Adipose tissue (tissue), 3 donors: ENCODE results near the gene WSB2. TPM values are rescaled to one million over a fixed set of nuclear protein-coding genes. Genes with fewer than 3 reads are reported as not detected.
"Not testable (repeated sequence)": the region's sequence is repeated elsewhere in the genome, so short reads cannot be mapped to it uniquely, and the experiment has no call there.

Source experiments
- H3K27ac ChIP-seq: one replicate; pipeline ENCODE4 v1.5.1; 2013; ENCODE audit warnings: low read depth, low read length
- WGBS, 3 donors: extraction: QIAGEN DNeasy Blood & Tissue Kit; methylation state at CpG; one replicate each; pipeline ENCODE4 v1.1.7; 2013; 5-methylcytosine and 5-hydroxymethylcytosine counted together
- polyA plus RNA-seq, 3 donors: library from polyadenylated mRNA; stranded (reverse); fragments of 200-250 nt; gene quantifications; one replicate each; pipeline ENCODE4 v1.2.3, GENCODE V29; 2013
- donor health status: healthy with polysubstance abuse.
- donor health status: Bipolar disorder and iron deficiency.
- donor health status: healthy.

Gene WSB2
- polyA plus RNA-seq, result 10 to 100 TPM; 21.1 to 55.7 (median 40.3) TPM

DNA sequence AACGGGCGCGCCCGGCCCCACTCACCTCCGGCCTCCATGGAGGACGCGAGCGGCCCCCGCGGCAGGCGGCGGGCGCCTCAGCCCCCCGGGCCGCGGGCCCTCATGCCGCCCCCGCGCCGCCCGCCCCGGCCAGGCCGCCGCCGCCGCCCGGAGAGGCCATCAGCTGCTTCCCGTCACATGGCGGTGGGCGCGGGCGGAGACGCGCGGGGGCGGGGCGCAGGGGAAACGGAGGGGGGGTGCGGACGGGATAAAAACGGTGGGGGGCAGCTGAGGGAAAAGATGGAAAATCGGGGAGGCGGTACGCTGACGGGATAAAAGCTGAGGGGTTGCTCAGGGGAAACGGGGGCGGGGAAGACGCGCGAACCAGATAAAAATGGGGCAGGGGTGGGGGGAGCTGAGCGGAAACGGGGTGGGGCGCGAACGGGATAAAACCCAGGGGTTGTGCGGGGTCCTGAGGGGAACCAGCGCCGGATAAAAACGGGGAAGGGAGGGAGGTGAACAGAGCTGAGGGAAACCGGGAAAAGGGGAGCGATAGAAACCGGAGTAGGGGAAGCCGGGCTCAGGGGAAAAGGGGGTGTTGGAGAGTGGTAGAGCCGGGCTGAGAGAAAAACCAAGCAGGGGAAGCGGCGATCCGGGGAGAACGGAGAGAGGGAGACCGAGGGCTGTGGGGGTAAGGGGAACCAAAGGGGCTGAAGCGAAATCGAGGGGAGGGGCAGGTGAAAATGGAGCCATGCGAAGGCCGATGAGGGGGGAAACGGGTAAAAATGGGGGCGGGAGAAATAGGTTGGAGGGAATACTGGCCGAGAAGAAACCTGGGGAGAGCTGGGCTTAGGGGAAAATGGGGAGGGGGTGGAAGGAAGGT lies at the start of gene WSB2:
WSB2 (minus strand) TSS at position 169 of the 862 bp plus-strand sequence; CDS start at position 38, 131 bp downstream.
- peak within 1 kb of the TSS; percentile 84 for H3K27ac ChIP-seq
- 1% methylated on average over 57 to 73 of the region's 76 CpGs for WGBS, 3 donors

DNA sequence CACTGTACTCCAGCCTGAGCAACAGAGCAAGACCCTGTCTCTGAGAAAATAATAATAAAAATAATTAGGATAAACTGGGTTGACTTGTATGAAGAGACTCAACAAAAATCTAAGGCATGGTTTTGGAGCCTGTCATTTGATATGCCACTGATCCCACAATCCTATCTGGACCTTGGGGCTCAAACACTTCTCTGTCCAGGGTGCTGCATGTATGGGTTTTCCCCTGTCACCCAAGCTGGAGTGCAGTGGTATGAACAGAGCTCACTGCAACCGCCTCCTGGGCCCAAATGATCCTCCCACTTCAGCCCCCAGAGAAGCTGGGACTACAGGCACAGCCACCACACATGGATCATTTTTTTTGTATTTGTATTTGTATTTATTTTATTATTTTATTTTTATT lies 48.1 kb upstream of the WSB2 start:
- WGBS, 3 donors, result 85 to 86% (median 85%) methylated on average over 1 of the region's 1 CpG
- no peak overlapping the region for H3K27ac ChIP-seq

DNA sequence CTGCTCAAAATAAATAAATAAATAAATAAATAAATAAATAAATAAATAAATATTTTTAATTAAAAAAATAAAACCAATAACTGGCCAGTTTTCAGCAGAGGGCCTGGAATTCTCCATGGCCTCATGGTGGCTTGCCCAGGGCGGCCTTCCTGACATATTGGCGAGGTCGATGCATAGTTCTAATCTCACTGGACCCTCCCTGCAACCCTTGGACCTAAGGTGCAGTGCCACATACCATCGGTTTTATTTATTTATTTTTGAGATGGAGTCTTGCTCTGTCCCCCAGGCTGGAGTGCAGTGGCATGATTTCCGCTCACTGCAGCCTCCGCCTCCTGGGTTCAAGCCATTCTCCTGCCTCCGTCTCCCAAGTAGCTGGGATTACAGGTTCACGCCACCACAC lies 46.7 kb upstream of the WSB2 start:
- WGBS, 3 donors, result 89 to 97% (median 94%) methylated on average over 8 of the region's 8 CpGs

DNA sequence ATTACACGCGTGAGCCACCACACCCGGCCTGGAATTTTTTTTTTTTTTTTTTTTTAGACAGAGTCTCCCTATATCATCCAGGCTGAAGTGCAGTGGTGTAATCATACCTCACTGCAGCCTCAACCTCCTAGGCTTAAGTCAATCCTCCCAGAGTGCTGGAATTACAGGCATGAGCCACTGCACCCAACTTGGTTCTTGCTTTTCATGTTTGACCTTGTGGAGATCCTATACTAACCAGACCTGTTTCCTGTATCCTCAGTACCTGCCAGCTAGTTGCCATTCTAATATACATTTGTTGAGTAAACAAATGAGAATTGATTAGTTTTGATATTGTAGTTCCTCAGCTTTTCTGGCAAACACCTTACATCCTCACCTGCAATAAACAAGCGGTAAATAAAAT lies 46.0 kb upstream of the WSB2 start:
- 39 to 86% (median 66%) methylated on average over 4 of the region's 4 CpGs for WGBS, 3 donors
- no peak overlapping the region for H3K27ac ChIP-seq

More for the DNA sequence above, 46.7 kb upstream of the WSB2 start:
- H3K27ac ChIP-seq, result no peak overlapping the region

DNA sequence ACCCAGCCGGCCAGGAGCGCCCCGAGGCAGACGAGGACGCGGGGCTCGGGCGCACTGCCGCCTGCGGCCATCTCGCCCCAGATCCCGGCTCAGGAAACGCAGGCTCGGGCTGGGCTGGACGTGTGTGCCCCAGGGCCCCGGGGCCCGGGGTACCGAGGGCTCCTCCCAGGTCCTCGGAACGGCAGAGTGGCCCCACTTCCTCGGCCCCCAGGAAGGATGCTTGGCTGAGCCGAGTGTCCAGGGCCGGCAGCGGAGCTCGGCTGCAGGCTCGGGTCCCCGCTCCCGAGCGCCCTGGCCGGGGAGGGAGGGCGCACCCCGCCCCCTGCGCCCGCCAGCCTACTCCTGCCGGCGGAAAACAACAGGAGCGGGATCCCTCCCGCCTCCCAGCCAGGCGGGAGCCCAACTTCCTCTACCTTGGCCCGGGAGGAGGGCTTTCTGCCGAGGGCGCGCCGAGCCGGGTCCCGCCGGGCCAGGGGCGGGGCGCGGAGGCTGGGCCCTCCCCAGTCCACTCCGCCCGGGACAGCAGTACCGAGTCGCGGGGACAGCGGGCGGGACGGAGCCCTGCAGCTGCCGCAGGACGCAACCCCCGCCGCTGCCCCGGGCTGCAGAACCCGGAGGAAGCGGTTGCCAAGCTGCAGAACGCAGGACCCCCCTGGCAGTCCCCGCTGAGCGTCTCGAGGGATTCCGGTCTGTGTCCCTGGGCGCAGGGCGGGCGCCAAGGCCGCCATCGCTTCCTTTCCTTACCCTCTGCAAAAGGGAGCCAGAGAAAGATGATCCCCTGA lies 42.8 kb upstream of the WSB2 start, which contains the start of gene VSIG10:
VSIG10 (minus strand) TSS at position 411 of the 782 bp plus-strand sequence; CDS start at position 71, 340 bp downstream.
- H3K27ac ChIP-seq, result no peak within 1 kb of the TSS
- WGBS, 3 donors, result 1% methylated on average over 67 to 75 of the region's 75 CpGs

DNA sequence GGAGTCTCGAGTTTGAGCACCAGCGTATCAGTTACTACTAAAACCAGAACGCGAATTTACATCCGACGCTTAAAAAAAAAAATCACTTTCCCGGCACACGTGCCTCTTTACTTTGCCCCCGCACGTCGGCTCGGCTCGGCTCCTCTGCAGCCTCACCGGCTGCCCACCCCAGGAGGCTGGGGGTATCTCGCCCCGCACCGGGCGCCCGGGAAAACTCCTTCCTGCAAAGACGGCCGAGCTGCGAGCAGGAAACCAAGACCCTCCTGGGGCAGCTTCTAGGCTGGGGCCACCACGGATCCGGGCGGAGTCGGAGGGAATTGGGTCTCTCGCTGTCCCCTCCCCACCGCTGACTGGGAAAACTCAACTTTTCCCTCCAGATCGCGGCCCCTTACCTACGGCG lies 42.2 kb upstream of the WSB2 start:
- WGBS, 3 donors, result 0 to 1% (median 0%) methylated on average over 30 to 32 of the region's 32 CpGs
- H3K27ac ChIP-seq, result no peak overlapping the region

DNA sequence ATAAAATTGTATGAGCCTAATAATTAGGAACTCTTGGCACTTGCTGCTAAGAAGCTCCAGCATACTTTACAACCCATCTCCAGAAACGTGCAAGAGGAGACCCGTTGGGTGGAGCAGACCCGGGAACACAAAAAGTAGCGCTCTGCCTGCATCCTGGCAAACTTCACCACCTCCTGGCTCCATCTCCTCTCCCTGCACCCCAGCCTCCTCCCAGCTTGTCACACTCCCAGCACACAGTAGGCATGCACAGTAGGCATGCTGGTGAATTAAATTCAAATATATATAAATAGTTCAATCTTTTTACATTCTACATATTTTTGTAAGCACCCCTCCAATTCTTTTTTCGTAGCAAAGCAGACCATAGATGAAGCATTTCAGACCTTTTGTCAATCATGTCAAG lies 41.6 kb upstream of the WSB2 start:
- H3K27ac ChIP-seq, result no peak overlapping the region
- WGBS, 3 donors, result 34 to 44% (median 38%) methylated on average over 5 of the region's 5 CpGs

DNA sequence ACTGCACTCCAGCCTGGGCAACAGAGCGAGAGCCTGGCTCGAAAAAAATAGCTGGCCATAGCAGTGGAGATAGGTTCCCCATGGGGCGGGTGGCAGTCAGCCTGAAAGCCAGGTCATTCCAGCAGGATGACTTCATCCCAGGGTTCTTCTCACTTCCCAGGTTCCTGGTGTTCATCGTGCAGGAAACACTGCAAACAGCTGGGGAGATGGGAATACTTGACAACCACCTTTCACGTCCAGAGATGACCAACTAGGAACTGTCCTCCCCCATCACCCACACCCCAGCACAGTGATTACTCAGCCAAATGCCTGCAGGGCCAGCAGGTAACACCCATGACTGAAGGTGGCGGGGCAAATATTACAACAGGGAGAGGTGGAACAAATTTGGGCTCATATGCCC lies 41.1 kb upstream of the WSB2 start:
- H3K27ac ChIP-seq, result no peak overlapping the region
- 75 to 88% (median 83%) methylated on average over 6 of the region's 6 CpGs for WGBS, 3 donors

DNA sequence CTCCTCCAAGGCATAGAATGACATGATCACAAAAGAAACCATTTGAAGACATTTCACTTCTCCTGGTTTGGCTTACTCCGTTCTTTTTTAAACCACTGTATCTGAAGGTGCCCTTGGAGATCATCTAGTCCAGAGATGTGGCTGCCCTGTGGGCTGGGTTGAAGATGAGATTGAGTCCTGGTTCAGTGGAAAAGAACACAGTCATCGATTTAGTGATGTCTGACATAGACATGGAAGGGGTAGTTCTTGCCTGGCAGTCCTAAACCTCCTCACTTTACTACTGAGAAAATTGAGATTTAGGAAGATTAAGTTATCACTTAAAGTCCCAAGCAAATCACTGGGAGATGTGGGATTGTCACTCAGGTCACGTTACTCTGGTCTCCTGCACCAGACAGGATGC lies 40.1 kb upstream of the WSB2 start:
- no peak overlapping the region for H3K27ac ChIP-seq
- WGBS, 3 donors, result 92 to 95% (median 94%) methylated on average over 3 of the region's 3 CpGs

DNA sequence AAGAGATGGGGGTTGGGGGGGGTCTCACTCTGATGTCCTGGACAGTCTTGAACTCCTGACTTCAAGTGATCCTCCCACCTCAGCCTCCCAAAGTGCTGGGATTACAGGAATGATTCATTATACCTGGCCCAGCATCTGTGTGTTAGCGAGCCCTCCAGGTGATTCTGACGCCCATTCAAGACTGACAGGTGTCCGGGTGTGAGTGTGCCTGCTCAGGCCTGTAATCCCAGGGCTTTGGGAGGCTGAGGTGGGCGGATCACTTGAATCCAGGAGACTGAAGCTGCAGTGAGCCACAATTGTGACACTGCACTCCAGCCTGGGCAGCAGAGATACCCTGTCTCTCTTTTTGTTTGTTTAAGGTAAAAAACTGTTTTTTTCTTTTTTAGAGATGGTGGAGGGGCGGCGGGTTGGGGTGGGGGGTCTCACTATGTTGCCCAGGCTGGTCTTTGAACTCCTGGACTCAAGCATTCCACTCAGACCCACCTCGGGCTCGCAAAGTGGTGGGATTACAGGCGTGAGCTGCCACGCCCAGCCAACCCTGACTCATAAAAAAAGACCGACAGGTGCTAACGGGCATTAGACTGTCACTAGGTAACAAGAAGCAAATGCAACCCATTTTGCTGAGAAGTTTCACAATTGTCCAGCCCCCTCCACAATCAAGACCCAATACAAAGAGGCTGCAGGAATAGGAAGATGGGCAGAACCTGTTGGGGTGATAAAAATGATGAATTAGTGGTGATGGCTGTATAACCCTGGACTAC lies 38.1 kb upstream of the WSB2 start:
- no peak overlapping the region for H3K27ac ChIP-seq
- 85 to 92% (median 90%) methylated on average over 12 of the region's 12 CpGs for WGBS, 3 donors

DNA sequence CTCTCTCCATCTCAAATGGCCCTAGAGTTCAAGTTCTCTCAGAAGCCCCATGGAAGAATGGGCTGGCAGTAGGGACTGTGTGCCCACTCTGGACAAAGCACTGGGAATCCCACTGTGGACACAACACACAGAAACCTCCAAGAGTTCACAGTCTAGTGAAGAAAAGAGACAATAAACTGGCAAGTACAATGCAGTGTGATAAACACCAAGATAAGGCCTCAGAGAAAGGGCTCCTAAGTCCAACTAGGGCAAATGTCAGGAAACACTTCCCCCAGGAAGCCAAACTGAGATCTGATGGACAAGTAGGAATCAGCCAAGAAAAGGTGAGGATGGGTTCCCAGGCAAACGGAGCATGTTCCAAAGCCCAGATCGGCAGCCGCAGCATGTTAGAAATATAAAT lies 37.4 kb upstream of the WSB2 start:
- H3K27ac ChIP-seq, result no peak overlapping the region
- 86 to 91% (median 90%) methylated on average over 3 of the region's 3 CpGs for WGBS, 3 donors

DNA sequence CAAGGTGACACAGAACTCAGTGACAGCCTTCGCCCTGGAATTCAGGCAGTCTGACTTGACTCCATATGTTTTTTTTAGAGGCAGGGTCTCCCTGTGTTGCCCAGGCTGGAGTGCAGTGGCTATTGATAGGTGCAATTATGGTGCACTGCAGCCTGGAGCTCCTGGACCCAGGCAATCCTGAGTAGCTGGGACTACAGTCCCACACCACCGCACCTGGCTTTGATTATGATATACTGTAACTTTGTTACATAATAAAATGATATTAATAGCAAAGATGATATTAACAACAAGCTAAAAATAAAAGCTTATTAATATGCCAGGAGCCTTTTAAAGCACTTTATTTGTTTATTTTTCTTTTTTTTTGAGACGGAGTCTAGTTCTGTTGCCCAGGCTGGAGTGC lies 33.1 kb upstream of the WSB2 start:
- H3K27ac ChIP-seq, result no peak overlapping the region
- WGBS, 3 donors, result 91 to 96% (median 95%) methylated on average over 3 of the region's 3 CpGs

DNA sequence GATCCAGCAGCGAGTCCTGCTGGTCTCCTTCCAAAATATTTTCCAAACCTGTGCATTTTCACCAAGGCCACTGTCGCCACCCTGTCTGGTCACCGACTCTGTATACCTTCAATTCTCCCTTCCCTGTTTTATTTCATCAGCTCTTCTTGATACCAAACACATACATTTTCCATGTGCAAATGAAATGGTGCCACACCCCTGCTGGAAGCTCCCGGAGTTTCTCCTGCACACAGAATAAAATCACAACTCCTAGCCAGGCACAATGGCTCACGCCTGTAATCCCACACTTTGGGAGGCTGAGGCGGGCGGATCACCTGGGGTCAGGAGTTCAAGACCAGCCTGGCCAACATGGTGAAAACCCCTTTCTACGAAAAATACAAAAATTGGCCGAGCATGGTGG lies 28.8 kb upstream of the WSB2 start:
- H3K27ac ChIP-seq, result no peak overlapping the region
- WGBS, 3 donors, result 89 to 95% (median 95%) methylated on average over 9 of the region's 9 CpGs

DNA sequence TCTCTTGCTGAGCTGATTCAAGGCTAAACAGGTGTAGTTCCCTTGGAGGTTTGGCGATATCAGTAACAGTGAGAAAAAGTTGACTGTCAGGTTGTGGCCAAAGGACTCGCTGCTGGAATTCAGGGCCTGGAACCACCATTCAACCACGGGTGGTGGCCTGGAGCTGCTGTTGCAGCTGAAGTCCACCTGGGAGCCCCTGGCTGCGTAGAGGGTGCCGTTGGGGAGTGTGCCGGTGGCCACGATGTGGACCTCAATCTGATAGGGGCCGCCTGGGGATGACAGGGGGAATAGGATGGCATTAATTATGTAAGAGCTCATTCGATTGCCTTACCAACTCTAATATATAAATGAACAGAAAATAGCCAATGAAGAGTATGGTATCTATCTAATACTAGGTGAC lies 21.2 kb upstream of the WSB2 start:
- WGBS, 3 donors, result 86 to 96% (median 89%) methylated on average over 9 of the region's 9 CpGs
- H3K27ac ChIP-seq, result no peak overlapping the region

DNA sequence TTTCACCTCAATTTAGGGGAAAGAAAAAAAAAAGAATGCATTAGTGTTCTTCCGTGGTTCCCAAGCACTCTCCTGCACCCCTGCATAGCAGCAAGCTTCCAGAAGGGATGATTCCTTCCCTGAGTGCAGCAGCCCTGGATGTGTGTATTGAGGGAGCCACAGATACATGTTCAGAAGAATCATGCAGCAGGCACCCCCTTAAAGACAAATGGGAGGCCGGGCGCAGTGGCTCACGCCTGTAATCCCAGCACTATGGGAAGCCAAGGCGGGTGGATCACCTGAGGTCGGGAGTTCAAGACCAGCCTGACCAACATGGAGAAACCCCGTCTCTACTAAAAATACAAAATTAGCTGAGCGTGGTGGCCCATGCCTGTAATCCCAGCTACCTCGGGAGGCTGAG lies 20.5 kb upstream of the WSB2 start:
- not testable (repeated sequence) for H3K27ac ChIP-seq
- 93 to 98% (median 94%) methylated on average over 9 of the region's 9 CpGs for WGBS, 3 donors

DNA sequence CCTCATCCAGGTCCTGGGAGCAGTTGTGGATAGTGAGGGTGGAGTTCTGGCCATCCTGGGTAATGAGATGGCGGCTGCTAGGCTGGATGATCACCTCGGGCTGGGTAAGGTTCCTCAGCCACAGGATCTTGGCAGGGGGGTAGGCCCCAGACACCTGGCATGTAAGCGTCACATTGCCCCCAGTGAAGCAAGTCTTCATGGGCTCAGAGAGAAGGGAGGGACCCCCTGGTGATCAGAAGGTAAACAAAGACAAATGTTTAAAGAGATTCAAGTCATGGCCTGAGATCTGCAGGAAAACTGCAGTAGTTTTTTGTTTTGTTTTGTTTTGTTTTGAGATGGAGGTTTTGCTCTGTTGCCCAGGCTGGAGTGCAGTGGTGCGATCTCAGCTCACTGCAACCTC lies 12.8 kb upstream of the WSB2 start:
- WGBS, 3 donors, result 89 to 96% (median 92%) methylated on average over 4 of the region's 4 CpGs
- no peak overlapping the region for H3K27ac ChIP-seq

DNA sequence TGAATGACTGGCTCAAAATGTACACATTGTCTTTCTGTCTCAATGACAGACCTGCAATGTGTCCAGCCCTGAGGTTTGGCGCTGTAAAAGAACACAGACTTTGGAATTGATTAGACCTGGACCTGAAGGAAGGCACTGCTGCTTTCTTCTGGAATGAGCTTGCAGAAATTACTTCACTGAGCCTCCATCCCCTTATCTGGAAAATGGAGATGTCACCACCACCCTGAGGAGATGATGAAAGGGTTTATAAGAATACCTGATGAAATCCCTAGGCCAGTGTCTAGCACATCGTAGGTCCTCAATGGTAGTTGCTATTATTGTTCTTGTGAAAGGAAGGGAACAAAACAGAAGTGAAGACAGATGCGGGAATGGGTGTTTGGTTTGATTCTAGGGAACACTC lies 9.7 kb upstream of the WSB2 start:
- no peak overlapping the region for H3K27ac ChIP-seq
- WGBS, 3 donors, result 73 to 95% (median 90%) methylated on average over 3 of the region's 3 CpGs

DNA sequence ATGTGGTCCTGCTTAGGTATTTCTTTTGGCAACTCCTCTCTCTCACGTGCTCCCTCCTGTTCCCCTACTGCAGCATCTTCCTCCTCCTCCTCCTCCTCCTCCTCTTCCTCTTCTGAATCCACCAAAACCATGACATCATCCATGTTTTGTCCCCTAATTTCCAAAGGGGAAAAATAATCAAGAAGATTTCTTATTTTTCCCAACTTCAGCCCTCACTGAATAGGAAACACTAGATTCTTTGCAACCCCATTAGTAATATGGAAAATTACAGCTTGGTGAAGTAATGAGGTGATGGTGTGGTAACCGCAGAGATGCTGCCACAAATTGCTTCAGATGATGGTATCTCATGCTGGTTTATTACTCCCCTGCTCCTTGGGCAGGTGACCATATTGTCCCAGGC lies 7.5 kb upstream of the WSB2 start:
- 68 to 96% (median 80%) methylated on average over 2 of the region's 2 CpGs for WGBS, 3 donors
- no peak overlapping the region for H3K27ac ChIP-seq

DNA sequence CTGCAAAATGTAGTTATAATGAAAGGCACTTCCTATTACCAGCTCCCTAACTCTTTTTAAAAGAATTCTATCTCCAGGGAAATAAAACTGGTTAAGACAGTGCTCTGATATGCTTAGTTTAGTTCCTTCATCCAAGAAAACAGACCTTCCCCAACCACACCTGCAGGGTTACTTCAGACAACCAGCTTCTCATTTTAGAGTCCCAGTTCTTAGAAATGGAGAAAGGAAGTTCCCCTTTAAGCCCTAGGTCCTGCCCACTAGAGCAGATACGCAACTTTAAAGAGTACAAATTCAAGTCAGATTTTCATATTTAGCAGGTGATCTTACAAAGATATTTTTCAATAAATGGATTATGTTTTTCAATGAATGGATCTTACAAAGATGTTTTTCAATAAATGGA lies 4.4 kb upstream of the WSB2 start:
- 45 to 80% (median 66%) methylated on average over 1 of the region's 1 CpG for WGBS, 3 donors
- no peak overlapping the region for H3K27ac ChIP-seq
